ENCODE results near the gene XCR1. TPM values are rescaled to one million over a fixed set of nuclear protein-coding genes. Genes with fewer than 3 reads are reported as not detected.

XCR1 gene
- total and polyA plus RNA-seq, 11 donors, result 0.03 to 0.64 (median 0.07) TPM; not detected in 6

DNA sequence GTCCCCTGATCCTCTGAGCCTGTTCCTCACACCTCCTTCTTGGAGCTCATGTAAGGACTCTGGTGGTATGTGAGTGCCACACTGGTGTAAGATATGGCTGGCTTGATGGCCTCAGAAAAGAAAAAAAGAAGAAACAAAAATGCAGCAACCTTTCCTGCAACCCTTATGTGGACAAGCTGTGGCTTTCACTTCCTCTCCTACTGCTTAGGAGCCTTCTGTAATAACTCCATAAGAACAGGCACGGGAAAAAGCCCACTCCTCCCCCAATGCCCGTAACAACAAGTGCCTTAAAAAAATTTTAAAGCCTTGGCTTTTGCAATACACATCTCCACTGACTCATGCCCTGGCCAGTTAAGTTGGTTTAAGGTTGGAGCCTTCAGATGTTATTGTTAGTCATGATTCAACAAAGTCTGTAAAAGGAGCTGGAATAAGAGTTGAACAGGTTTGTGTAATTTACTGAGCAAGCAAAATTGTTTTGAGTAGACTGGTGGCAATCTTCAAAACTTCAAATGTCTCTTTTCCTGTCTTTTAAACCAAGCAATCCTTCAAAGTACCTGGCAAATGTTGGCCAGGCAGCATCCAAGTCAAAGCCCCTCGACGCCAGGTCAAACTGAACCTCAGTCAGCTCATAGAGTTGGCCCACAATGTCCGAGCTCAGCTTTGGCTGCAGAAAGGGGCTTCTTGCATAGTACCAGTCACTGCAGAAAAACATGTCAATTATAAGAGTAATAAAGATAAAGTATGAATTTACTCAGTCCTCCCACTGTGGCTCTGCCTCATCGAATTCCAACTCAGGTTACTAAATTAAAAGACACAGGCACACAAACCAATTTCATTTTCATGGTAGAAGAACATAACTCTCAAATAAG, 54.5 kb downstream of the XCR1 start:
- Histone ChIP-seq H3K27me3 (no peaks in the 10 kb centered on the region), H3K36me3 (peaks cover 0 to 100% (median 94%) of the 10 kb centered on the region in 9 donors), H3K4me1 (peaks cover 0 to 59% (median 10%) of the 10 kb centered on the region in 12 donors), H3K4me3 (no peak overlapping the region), H3K27ac (peak overlapping the region in 2 of 12 donors; percentile 76), H3K9me3 (no peaks in the 10 kb centered on the region)
- ATAC-seq (peak in 3 of 4 donors; percentile 17 to 68 (median 40)), DNase-seq (no peak)
- WGBS, 4 donors, result 86 to 89% (median 88%) methylated on average over 6 of the region's 6 CpGs
- TF ChIP-seq, protein P1, sequence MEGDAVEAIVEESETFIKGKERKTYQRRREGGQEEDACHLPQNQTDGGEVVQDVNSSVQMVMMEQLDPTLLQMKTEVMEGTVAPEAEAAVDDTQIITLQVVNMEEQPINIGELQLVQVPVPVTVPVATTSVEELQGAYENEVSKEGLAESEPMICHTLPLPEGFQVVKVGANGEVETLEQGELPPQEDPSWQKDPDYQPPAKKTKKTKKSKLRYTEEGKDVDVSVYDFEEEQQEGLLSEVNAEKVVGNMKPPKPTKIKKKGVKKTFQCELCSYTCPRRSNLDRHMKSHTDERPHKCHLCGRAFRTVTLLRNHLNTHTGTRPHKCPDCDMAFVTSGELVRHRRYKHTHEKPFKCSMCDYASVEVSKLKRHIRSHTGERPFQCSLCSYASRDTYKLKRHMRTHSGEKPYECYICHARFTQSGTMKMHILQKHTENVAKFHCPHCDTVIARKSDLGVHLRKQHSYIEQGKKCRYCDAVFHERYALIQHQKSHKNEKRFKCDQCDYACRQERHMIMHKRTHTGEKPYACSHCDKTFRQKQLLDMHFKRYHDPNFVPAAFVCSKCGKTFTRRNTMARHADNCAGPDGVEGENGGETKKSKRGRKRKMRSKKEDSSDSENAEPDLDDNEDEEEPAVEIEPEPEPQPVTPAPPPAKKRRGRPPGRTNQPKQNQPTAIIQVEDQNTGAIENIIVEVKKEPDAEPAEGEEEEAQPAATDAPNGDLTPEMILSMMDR (IDR thresholded peaks at IDR 0.05), result no peak
- no peak for TF ChIP-seq POLR2A (IDR thresholded peaks at IDR 0.05)
- intact Hi-C loops (cut with DNase I), result no loop called here

DNA sequence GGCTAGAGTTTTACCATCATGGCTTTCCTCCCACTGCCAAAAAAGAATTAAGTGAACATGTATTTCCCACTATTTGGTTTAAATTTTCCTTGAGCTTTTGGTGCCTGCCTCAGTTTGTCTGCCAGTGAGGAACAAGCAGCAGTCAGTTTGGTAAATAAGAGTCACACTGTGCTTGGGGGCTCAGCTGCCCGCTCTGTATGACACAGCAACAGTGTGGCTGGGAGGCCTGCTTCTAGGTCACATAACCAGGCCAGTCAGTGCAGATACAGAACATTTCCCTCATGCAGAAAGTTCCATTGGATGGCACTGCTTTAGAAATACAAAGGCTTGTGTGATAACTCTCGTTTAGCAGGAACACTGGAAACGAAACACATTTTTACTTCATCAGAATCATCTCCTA, 57.3 kb downstream of the XCR1 start:
- 91 to 93% (median 92%) methylated on average over 3 of the region's 3 CpGs for WGBS, 4 donors

DNA sequence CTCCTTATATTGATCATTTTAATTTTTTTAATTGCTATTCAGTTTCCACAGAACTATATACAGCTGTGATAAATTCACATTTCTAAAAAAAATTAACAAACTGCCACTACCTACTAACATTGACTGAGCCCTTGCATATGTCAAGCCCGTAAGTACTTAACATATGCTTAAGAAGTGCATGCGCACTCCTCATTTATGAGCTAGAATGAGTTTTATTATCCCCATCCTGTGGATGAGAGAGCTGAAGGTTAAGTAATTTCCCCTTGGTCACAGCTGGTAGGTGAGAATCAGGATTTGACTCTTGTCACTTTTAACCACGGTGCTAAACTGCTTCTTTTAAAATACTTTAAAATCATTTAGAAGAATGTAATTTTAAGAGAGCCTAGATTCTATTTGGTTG, 58.2 kb downstream of the XCR1 start:
- Histone ChIP-seq H3K4me1 (peaks cover 0 to 70% (median 28%) of the 10 kb centered on the region in 12 donors), H3K4me3 (no peak overlapping the region), H3K27me3 (no peaks in the 10 kb centered on the region), H3K9me3 (no peaks in the 10 kb centered on the region), H3K36me3 (peaks cover 0 to 100% (median 95%) of the 10 kb centered on the region in 9 donors), H3K27ac (no peak overlapping the region)
- TF ChIP-seq POLR2A (IDR thresholded peaks at IDR 0.05), result no peak
- TF ChIP-seq, protein P1 (IDR thresholded peaks at IDR 0.05), result no peak
- DNase-seq, result no peak
- intact Hi-C loops (cut with DNase I), result loop anchor here in 1 of 10 donors (5.0 kb wide), 1 partner anchor 108 kb away; no protein-coding TSS in a partner anchor
- 88 to 91% (median 90%) methylated on average over 3 of the region's 3 CpGs for WGBS, 4 donors
- no peak for ATAC-seq

More for the DNA sequence above, 57.3 kb downstream of the XCR1 start:
- Histone ChIP-seq H3K36me3 (peaks cover 0 to 100% (median 94%) of the 10 kb centered on the region in 9 donors), H3K4me1 (peaks cover 0 to 65% (median 28%) of the 10 kb centered on the region in 12 donors), H3K9me3 (no peaks in the 10 kb centered on the region), H3K4me3 (no peak overlapping the region), H3K27ac (no peak overlapping the region), H3K27me3 (no peaks in the 10 kb centered on the region)
- intact Hi-C loops (cut with DNase I), result loop anchor here in 1 of 10 donors (5.0 kb wide), 1 partner anchor 107 kb away; no protein-coding TSS in a partner anchor
- ATAC-seq, result no peak
- TF ChIP-seq, protein P1 (IDR thresholded peaks at IDR 0.05), result no peak
- no peak for TF ChIP-seq POLR2A (IDR thresholded peaks at IDR 0.05)
- DNase-seq, result no peak

DNA sequence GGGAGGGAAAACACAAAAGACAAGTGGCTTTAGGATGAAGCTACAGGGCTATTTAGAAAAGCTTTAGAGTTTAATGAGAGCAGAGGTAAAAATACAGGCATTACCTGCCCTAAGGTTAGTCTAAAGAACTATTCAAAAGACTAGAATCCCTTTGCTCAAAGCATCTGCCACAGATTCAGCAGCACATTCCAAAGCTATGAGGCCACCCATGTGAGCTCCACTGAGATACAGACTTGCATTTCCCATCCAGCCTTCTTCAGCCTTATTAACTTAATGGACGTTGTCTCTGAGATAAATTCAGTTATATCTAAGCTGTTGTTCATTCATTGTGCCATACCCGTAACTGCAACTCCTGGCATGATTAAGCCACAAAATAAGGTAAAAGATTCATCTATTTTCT, 58.6 kb downstream of the XCR1 start:
- Histone ChIP-seq H3K27me3 (no peaks in the 10 kb centered on the region), H3K4me3 (no peak overlapping the region), H3K36me3 (peaks cover 0 to 100% (median 95%) of the 10 kb centered on the region in 9 donors), H3K9me3 (no peaks in the 10 kb centered on the region), H3K27ac (peak overlapping the region in 1 of 12 donors; percentile 7), H3K4me1 (peaks cover 0 to 68% (median 28%) of the 10 kb centered on the region in 12 donors)
- 40 to 62% (median 53%) methylated on average over 2 of the region's 2 CpGs for WGBS, 4 donors
- TF ChIP-seq, protein P1 (IDR thresholded peaks at IDR 0.05), result no peak
- TF ChIP-seq POLR2A (IDR thresholded peaks at IDR 0.05), result no peak
- intact Hi-C loops (cut with DNase I), result loop anchor here in 1 of 10 donors (5.0 kb wide), 1 partner anchor 109 kb away; no protein-coding TSS in a partner anchor
- DNase-seq (no peak), ATAC-seq (peak in 2 of 4 donors; percentile 41 to 44)

Data from heart left ventricle (tissue), 16 donors.